Measurements from ENCODE around the gene HSPA12B. TPM values are rescaled to one million over a fixed set of nuclear protein-coding genes. Genes with fewer than 3 reads are reported as not detected.

Gene HSPA12B
- total RNA-seq, 1 donor = not detected

- H3K4me3 ChIP-seq (ENCODE audit: low read depth, low read length) = no peak overlapping the region
- TF ChIP-seq, protein P1, sequence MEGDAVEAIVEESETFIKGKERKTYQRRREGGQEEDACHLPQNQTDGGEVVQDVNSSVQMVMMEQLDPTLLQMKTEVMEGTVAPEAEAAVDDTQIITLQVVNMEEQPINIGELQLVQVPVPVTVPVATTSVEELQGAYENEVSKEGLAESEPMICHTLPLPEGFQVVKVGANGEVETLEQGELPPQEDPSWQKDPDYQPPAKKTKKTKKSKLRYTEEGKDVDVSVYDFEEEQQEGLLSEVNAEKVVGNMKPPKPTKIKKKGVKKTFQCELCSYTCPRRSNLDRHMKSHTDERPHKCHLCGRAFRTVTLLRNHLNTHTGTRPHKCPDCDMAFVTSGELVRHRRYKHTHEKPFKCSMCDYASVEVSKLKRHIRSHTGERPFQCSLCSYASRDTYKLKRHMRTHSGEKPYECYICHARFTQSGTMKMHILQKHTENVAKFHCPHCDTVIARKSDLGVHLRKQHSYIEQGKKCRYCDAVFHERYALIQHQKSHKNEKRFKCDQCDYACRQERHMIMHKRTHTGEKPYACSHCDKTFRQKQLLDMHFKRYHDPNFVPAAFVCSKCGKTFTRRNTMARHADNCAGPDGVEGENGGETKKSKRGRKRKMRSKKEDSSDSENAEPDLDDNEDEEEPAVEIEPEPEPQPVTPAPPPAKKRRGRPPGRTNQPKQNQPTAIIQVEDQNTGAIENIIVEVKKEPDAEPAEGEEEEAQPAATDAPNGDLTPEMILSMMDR (IDR thresholded peaks at IDR 0.05; ENCODE audit: insufficient read depth, low read depth, low read length) = no peak
- no peak for DNase-seq (ENCODE audit: low read depth)
Measured at GRCh38 chr20:3775457-3776108, 43.1 kb downstream of the HSPA12B start.

DNA sequence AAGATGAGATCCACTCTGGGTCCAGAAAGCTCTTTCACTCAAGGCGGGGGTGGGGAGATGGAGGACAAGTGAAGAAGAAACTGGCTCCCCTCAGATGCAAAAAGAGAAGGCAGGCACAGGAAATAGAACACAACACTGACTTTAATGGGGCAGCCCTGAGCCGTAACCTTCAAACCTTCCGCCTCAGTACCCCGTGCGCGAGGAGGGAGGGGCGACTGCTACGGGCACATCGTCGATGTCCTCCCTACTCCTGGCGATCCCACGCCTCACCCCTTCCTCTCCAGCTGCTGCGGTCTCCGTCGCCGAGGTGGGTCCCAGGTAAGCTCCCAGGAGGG, 44.9 kb downstream of the HSPA12B start:
- peak overlapping the region; percentile 61 for H3K4me3 ChIP-seq (ENCODE audit: low read depth, low read length)
- no peak for DNase-seq (ENCODE audit: low read depth)
- TF ChIP-seq, protein P1 (IDR thresholded peaks at IDR 0.05; ENCODE audit: insufficient read depth, low read depth, low read length) = no peak

DNA sequence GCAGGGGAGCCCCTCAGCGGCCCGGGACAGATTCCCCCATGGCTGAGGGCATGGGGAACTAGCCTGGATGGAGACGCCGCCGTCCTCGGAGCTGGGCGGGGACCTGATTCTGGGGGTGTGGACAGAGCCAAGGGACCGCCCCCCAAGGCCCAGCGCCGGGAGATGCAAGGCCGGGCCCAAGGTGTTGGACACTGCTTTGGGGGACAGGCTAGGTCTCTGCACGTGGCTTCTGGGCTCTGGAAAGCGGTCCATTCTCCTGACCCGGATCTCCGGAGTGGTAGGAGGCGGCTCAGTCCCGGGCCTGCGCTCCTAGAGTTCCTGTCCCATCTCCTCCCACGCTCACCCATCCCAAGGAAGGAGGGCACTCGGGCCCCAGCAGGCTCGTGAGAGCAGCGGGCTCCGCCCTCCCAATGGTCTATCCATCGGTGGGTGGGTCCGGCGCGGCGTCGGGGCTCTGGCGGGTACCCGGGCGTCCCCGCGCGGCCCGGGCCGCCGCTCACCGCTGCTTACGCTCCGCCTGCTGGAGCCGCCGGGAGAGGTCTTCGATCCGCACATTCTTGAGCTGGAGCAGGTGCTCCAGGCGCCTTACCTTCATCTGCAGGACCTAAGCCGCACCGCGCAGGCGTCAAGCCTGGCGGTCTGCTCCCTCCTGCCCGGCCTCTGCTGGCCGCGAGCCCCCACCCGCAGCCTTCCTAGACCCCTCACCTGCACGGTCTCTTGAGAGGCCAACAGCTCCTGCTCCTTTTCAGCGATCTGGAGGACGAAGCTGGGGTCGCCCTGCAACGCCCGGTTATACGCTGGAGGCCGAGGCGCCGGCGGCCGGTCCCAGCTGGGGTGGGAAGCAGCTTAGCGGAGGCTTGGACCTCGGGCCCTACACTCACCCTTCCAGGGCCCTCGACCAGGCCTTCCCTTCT, 45.5 kb downstream of the HSPA12B start:
- TF ChIP-seq, protein P1 (IDR thresholded peaks at IDR 0.05; ENCODE audit: insufficient read depth, low read depth, low read length) = no peak
- no peak for DNase-seq (ENCODE audit: low read depth)
- H3K4me3 ChIP-seq (ENCODE audit: low read depth, low read length) = peak overlapping the region; percentile 61

GRCh38 chr20:3778976-3779375, 46.5 kb downstream of the HSPA12B start:
- no peak for DNase-seq (ENCODE audit: low read depth)
- TF ChIP-seq, protein P1 (IDR thresholded peaks at IDR 0.05; ENCODE audit: insufficient read depth, low read depth, low read length) = no peak
- H3K4me3 ChIP-seq (ENCODE audit: low read depth, low read length) = no peak overlapping the region

GRCh38 chr20:3781153-3781910, 48.8 kb downstream of the HSPA12B start, which contains the start of gene SPEF1:
Gene SPEF1 (minus strand): TSS chr20:3781448. CDS start chr20:3781287, 161 bp downstream.
- peak; percentile 94 for DNase-seq (ENCODE audit: low read depth)
- H3K4me3 ChIP-seq (ENCODE audit: low read depth, low read length) = peak within 1 kb of the TSS; percentile 48
- TF ChIP-seq, protein P1 (IDR thresholded peaks at IDR 0.05; ENCODE audit: insufficient read depth, low read depth, low read length) = peak; percentile 52

DNA sequence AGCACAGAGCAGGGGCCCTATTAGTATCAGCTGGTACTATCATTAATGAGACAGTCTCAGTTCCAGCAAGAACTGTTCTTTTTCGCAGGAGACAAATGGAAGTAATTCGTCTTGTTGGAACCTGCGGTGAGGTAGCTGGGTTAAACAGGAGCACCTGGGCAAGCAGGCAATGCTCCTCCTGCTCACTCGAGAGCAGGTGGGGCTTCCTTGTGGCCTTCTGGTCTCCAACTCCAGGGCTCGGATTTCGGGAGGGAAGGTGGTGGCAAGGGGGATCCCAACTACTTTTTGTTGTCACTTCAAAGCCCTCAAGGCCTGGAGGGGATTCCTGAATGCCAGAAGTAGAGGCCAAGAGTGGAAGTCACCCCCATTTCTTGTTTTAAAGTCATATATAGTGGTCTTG, 50.1 kb downstream of the HSPA12B start:
- TF ChIP-seq, protein P1 (IDR thresholded peaks at IDR 0.05; ENCODE audit: insufficient read depth, low read depth, low read length) = no peak
- DNase-seq (ENCODE audit: low read depth) = no peak
- H3K4me3 ChIP-seq (ENCODE audit: low read depth, low read length) = no peak overlapping the region
